DND-41 (cell line): ENCODE results near the gene NPTXR.

ENCODE experiments used
- CTCF ChIP-seq: IDR thresholded peaks from 2 replicates; pipeline ENCODE4 v1.5.1; 2012; ENCODE audit warnings: borderline replicate concordance, low read length, moderate library complexity, mild to moderate bottlenecking; ENCODE audit not compliant: poor library complexity, severe bottlenecking; ENCODE audit errors: extremely low read depth
- EZH2 ChIP-seq: IDR thresholded peaks from 3 replicates; pipeline ENCODE4 v1.6.1; 2012; ENCODE audit warnings: borderline replicate concordance, low read depth, mild to moderate bottlenecking, moderate library complexity, low read length, inconsistent platforms; ENCODE audit not compliant: severe bottlenecking

GRCh38 chr22:38841211-38841610, 2.6 kb downstream of the NPTXR start:
- TF ChIP-seq EZH2 (no peak), CTCF (no peak)
